MCF 10A (cell line): ENCODE results near the gene PLD5. TPM values are rescaled to one million over a fixed set of nuclear protein-coding genes. Genes with fewer than 3 reads are reported as not detected.
"Not testable (repeated sequence)": the region's sequence is repeated elsewhere in the genome, so short reads cannot be mapped to it uniquely, and the experiment has no call there.

Experiments used
- BruUV-seq: library from RNA; stranded (reverse); fragments of 400-500 nt; replicated peaks from 2 replicates; lab custom pipeline; 2021; lab: Mats Ljungman, UMichigan
- CTCF ChIA-PET: fragments of 300-600 bp; sonication (Branson Sonifier 250); formaldehyde crosslinking; extraction: SDS; loops from one replicate; lab custom pipeline; 2021; ENCODE audit warnings: antibody characterized with exemption, inconsistent platforms; lab: Yijun Ruan, JAX
- POLR2A ChIA-PET: fragments of 300-600, 350-650 bp; sonication (Branson Sonifier 250); formaldehyde crosslinking; extraction: SDS; loops from one replicate; lab custom pipeline; 2020; ENCODE audit warnings: antibody characterized with exemption, inconsistent platforms; lab: Yijun Ruan, JAX
- DNase-seq: peaks from one replicate; pipeline ENCODE4 v3.0.0-alpha.2; 2018; ENCODE audit not compliant: unreplicated experiment
- H3K27ac Mint-ChIP-seq: one replicate; pipeline ENCODE4 v1.8.0; 2022; ENCODE audit warnings: mild to moderate bottlenecking, low read depth, mixed read lengths; ENCODE audit not compliant: unreplicated experiment
- H3K27me3 Mint-ChIP-seq: one replicate; pipeline ENCODE4 v1.8.0; 2022; ENCODE audit warnings: mixed read lengths; ENCODE audit not compliant: insufficient read depth, unreplicated experiment
- H3K36me3 Mint-ChIP-seq: one replicate; pipeline ENCODE4 v1.8.0; 2022; ENCODE audit warnings: mild to moderate bottlenecking, moderate library complexity, mixed read lengths; ENCODE audit not compliant: insufficient read depth, unreplicated experiment
- H3K4me1 Mint-ChIP-seq: one replicate; pipeline ENCODE4 v1.8.0; 2022; ENCODE audit warnings: mixed read lengths; ENCODE audit not compliant: insufficient read depth, unreplicated experiment
- H3K4me3 Mint-ChIP-seq: one replicate; pipeline ENCODE4 v1.8.0; 2022; ENCODE audit warnings: mild to moderate bottlenecking, moderate library complexity, mixed read lengths; ENCODE audit not compliant: unreplicated experiment
- H3K9me3 Mint-ChIP-seq: one replicate; pipeline ENCODE4 v1.8.0; 2022; ENCODE audit warnings: mixed read lengths; ENCODE audit not compliant: unreplicated experiment
- CTCF ChIP-seq: fragments of 200-600 bp; IDR thresholded peaks from one replicate; pipeline ENCODE4 v1.8.0; 2022; ENCODE audit warnings: antibody characterized with exemption, mild to moderate bottlenecking; ENCODE audit not compliant: unreplicated experiment
- intact Hi-C: fragments of 100-400 bp; cut with micrococcal nuclease; formaldehyde crosslinking; loops from 2 replicates; pipeline ENCODE4 v1.14.1; 2022
- total RNA-seq: library from RNA; stranded (reverse); gene quantifications from 2 replicates; pipeline ENCODE4 v1.2.3, GENCODE V29; 2022

PLD5 gene
- total RNA-seq, 1 experiment from 2014 or later, result 18.3 TPM

- intact Hi-C loops, result no loop called here
- no peak for TF ChIP-seq CTCF
- no peaks in the 10 kb centered on the region for H3K27me3 Mint-ChIP-seq
- no peak overlapping the region for H3K27ac Mint-ChIP-seq
- DNase-seq, result no peak
- peaks cover 13% of the 10 kb centered on the region for H3K4me1 Mint-ChIP-seq
- H3K36me3 Mint-ChIP-seq, result peaks cover 4% of the 10 kb centered on the region
- no peaks in the 10 kb centered on the region for H3K9me3 Mint-ChIP-seq
- BruUV-seq, result no TSS peak
- CTCF ChIA-PET, result interaction anchor here (0.6 to 1.3 kb wide), 5 partner anchors 9 to 313 kb away, joined by 3 to 6 read pairs (median 3); no protein-coding TSS in a partner anchor
- POLR2A ChIA-PET, result interaction anchor here (0.8 to 1.1 kb wide), 2 partner anchors 9 kb away, joined by 3 to 4 read pairs; no protein-coding TSS in a partner anchor
- no peak overlapping the region for H3K4me3 Mint-ChIP-seq
Measured at GRCh38 chr1:242211254-242212022, 313.1 kb downstream of the PLD5 start.

- BruUV-seq, H3K9me3 Mint-ChIP-seq, H3K27ac Mint-ChIP-seq, H3K27me3 Mint-ChIP-seq, H3K4me3 Mint-ChIP-seq, intact Hi-C loops, H3K36me3 Mint-ChIP-seq, DNase-seq: not testable (repeated sequence)
- POLR2A ChIA-PET, result interaction anchor here (0.6 to 1.1 kb wide), 3 partner anchors 8 to 1770 kb away, joined by 3 to 4 read pairs (median 3); no protein-coding TSS in a partner anchor
- CTCF ChIA-PET, result interaction anchor here (0.7 to 1.3 kb wide), 3 partner anchors 11 to 213 kb away, joined by 3 read pairs; no protein-coding TSS in a partner anchor
- peaks cover 24% of the 10 kb centered on the region for H3K4me1 Mint-ChIP-seq
Measured at GRCh38 chr1:242210316-242210715, 314.2 kb downstream of the PLD5 start.

GRCh38 chr1:242209063-242209462 lies 315.4 kb downstream of the PLD5 start:
- H3K27ac Mint-ChIP-seq, result no peak overlapping the region
- ChIA-PET CTCF (interaction anchor here (0.5 to 0.6 kb wide), 2 partner anchors 121 to 211 kb away, joined by 3 to 4 read pairs; no protein-coding TSS in a partner anchor), POLR2A (no interaction called here)
- peaks cover 24% of the 10 kb centered on the region for H3K4me1 Mint-ChIP-seq
- H3K4me3 Mint-ChIP-seq, result no peak overlapping the region
- TF ChIP-seq CTCF, result no peak
- H3K9me3 Mint-ChIP-seq, result no peaks in the 10 kb centered on the region
- H3K36me3 Mint-ChIP-seq, result peaks cover 6% of the 10 kb centered on the region
- H3K27me3 Mint-ChIP-seq, result no peaks in the 10 kb centered on the region
- intact Hi-C loops, result no loop called here
- DNase-seq, result no peak
- no TSS peak for BruUV-seq

GRCh38 chr1:242208021-242208420 lies 316.5 kb downstream of the PLD5 start:
- intact Hi-C loops, result no loop called here
- CTCF ChIA-PET, result interaction anchor here (1.4 kb wide), 1 partner anchor 13 kb away, joined by 4 read pairs; no protein-coding TSS in a partner anchor
- TF ChIP-seq CTCF, result no peak
- Mint-ChIP-seq H3K4me3 (no peak overlapping the region), H3K27me3 (no peaks in the 10 kb centered on the region), H3K9me3 (no peaks in the 10 kb centered on the region), H3K27ac (no peak overlapping the region), H3K36me3 (peaks cover 6% of the 10 kb centered on the region), H3K4me1 (peaks cover 24% of the 10 kb centered on the region)
- no TSS peak for BruUV-seq
- no peak for DNase-seq
- POLR2A ChIA-PET, result interaction anchor here (0.6 to 1.2 kb wide), 3 partner anchors 9 to 74 kb away, joined by 3 read pairs; no protein-coding TSS in a partner anchor
